SK-N-SH (cell line): Measurements from ENCODE around the gene GSK3B. TPM values are rescaled to one million over a fixed set of nuclear protein-coding genes. Genes with fewer than 3 reads are reported as not detected.

Experiments used
- CTCF ChIA-PET: fragments of 300-600, 350-600 bp; formaldehyde crosslinking; extraction: SDS; loops from one replicate; lab custom pipeline; 2021; lab: Yijun Ruan, JAX
- POLR2A ChIA-PET: fragments of 350-600 bp; sonication (Branson Sonifier 250); formaldehyde crosslinking; extraction: SDS; loops from one replicate; lab custom pipeline; 2020; ENCODE audit warnings: antibody characterized with exemption, inconsistent platforms; lab: Yijun Ruan, JAX
- DNase-seq: peaks from one replicate; pipeline ENCODE4 v3.0.0; 2012
- H2AFZ ChIP-seq: fragments of 200-600 bp; sonication (generic); 2 replicates; pipeline ENCODE4 v1.8.1; 2016; ENCODE audit warnings: antibody characterized with exemption, mild to moderate bottlenecking, low read depth
- H3F3A ChIP-seq: fragments of 200-600 bp; sonication (generic); replicated peaks from 2 replicates; pipeline ENCODE3; 2016; ENCODE audit warnings: antibody characterized with exemption, mild to moderate bottlenecking; ENCODE audit not compliant: insufficient read depth
- H3K27ac ChIP-seq, 2 experiments: fragments of 200-500 bp in 1 of 2; fragments of 200-600 bp in 1 of 2; sonication (Bioruptor generic) in 1 of 2; sonication (generic), shearing (Covaris generic) in 1 of 2; 2 replicates each; pipeline versions ENCODE4 v1.5.1 to v1.6.1; 2014 to 2016; ENCODE audit warnings: low read depth in 2 of 2, inconsistent platforms in 1 of 2, low read length in 1 of 2, mild to moderate bottlenecking in 1 of 2, mixed read lengths in 1 of 2
- H3K27me3 ChIP-seq: fragments of 200-600 bp; sonication (generic), shearing (Covaris generic); 2 replicates; pipeline ENCODE4 v1.6.1; 2016; ENCODE audit warnings: mixed run types; ENCODE audit not compliant: insufficient read depth
- H3K36me3 ChIP-seq, 2 experiments: fragments of 200-500 bp in 1 of 2; fragments of 200-600 bp in 1 of 2; sonication (Bioruptor generic) in 1 of 2; sonication (generic) in 1 of 2; replicated peaks in 1 of 2; 2 replicates each; pipeline versions ENCODE3 to v1.5.1; 2014 to 2016; ENCODE audit warnings: low read length in 1 of 2, mild to moderate bottlenecking in 1 of 2; ENCODE audit not compliant: insufficient read depth in 2 of 2, control insufficient read depth in 1 of 2
- H3K4me1 ChIP-seq, 2 experiments: fragments of 200-500 bp in 1 of 2; fragments of 200-600 bp in 1 of 2; sonication (Bioruptor generic) in 1 of 2; sonication (generic), shearing (Covaris generic) in 1 of 2; 2 replicates each; pipeline versions ENCODE4 v1.5.1 to v1.6.1; 2014 to 2016; ENCODE audit warnings: low read depth in 1 of 2, low read length in 1 of 2, mixed run types in 1 of 2; ENCODE audit not compliant: insufficient read depth in 2 of 2, control insufficient read depth in 1 of 2
- H3K4me2 ChIP-seq: fragments of 200-600 bp; sonication (generic), shearing (Covaris generic); 2 replicates; pipeline ENCODE4 v1.6.1; 2017; ENCODE audit warnings: mixed run types
- H3K4me3 ChIP-seq, 2 experiments: fragments of 200-500 bp in 1 of 2; fragments of 200-600 bp in 1 of 2; sonication (Bioruptor generic) in 1 of 2; sonication (generic), shearing (Covaris generic) in 1 of 2; 2 replicates each; pipeline versions ENCODE4 v1.5.1 to v1.8.1; 2014 to 2016; ENCODE audit warnings: low read depth in 2 of 2, inconsistent platforms in 1 of 2, low read length in 1 of 2, mild to moderate bottlenecking in 1 of 2, mixed read lengths in 1 of 2, moderate library complexity in 1 of 2
- H3K79me2 ChIP-seq: fragments of 200-600 bp; sonication (generic); 2 replicates; pipeline ENCODE4 v1.8.1; 2017; ENCODE audit warnings: mild to moderate bottlenecking; ENCODE audit not compliant: insufficient read depth
- H3K9ac ChIP-seq: fragments of 200-600 bp; sonication (generic); 2 replicates; pipeline ENCODE4 v1.6.1; 2017; ENCODE audit warnings: mixed run types
- H3K9me2 ChIP-seq: fragments of 200-600 bp; sonication (generic); 2 replicates; pipeline ENCODE4 v1.6.1; 2017; ENCODE audit warnings: mixed run types
- H3K9me3 ChIP-seq: fragments of 200-600 bp; sonication (generic); 2 replicates; pipeline ENCODE4 v1.6.1; 2017; ENCODE audit warnings: mixed run types, mild to moderate bottlenecking, moderate library complexity
- H4K20me1 ChIP-seq: fragments of 200-600 bp; sonication (generic); 2 replicates; pipeline ENCODE4 v1.6.1; 2017; ENCODE audit warnings: mild to moderate bottlenecking, mixed run types; ENCODE audit not compliant: insufficient read depth
- ELF1 ChIP-seq: IDR thresholded peaks from 2 replicates; pipeline ENCODE4 v1.4.0; 2012
- EP300 ChIP-seq, 2 experiments: IDR thresholded peaks; 2 replicates each; pipeline versions ENCODE4 v1.4.0 to v1.6.1; 2012; ENCODE audit warnings: borderline replicate concordance in 1 of 2, low read depth in 1 of 2, low read length in 1 of 2
- GABPA ChIP-seq: IDR thresholded peaks from 2 replicates; pipeline ENCODE4 v1.4.0; 2012; ENCODE audit warnings: low read depth, mild to moderate bottlenecking
- GATA2 ChIP-seq: sonication (generic); formaldehyde crosslinking; IDR thresholded peaks from 2 replicates; pipeline ENCODE4 v1.5.0; 2020; ENCODE audit warnings: mild to moderate bottlenecking, missing genetic modification reagents
- JUND ChIP-seq: IDR thresholded peaks from 2 replicates; pipeline ENCODE4 v1.4.0; 2012
- MXI1 ChIP-seq: IDR thresholded peaks from 2 replicates; pipeline ENCODE4 v1.6.1; 2012; ENCODE audit warnings: mild to moderate bottlenecking, low read depth, low read length, improper control_type of control experiment
- NFIC ChIP-seq: IDR thresholded peaks from 2 replicates; pipeline ENCODE4 v1.4.0; 2012; ENCODE audit warnings: borderline replicate concordance
- NRF1 ChIP-seq: IDR thresholded peaks from 2 replicates; pipeline ENCODE4 v1.6.1; 2012; ENCODE audit warnings: low read depth, mild to moderate bottlenecking, low read length
- RAD21 ChIP-seq: IDR thresholded peaks from 2 replicates; pipeline ENCODE4 v1.6.1; 2012; ENCODE audit warnings: mild to moderate bottlenecking, low read length
- RFX5 ChIP-seq: IDR thresholded peaks from 2 replicates; pipeline ENCODE4 v1.6.1; 2012; ENCODE audit warnings: mild to moderate bottlenecking, improper control_type of control experiment, low read length
- SMC3 ChIP-seq: IDR thresholded peaks from 2 replicates; pipeline ENCODE4 v1.6.1; 2012; ENCODE audit warnings: low read depth, low read length, improper control_type of control experiment
- TEAD4 ChIP-seq: IDR thresholded peaks from 2 replicates; pipeline ENCODE4 v1.4.0; 2012; ENCODE audit warnings: mild to moderate bottlenecking, borderline replicate concordance; ENCODE audit not compliant: insufficient read depth
- WGBS: methylation state at CpG from one replicate; pipeline ENCODE4 v1.1.6; 2017; ENCODE audit warnings: low lambda C conversion rate; 5-methylcytosine and 5-hydroxymethylcytosine counted together
- polyA plus RNA-seq, 3 experiments: library from polyadenylated mRNA; depleted of rRNA; stranded (reverse); fragments of >200 nt; gene quantifications; 2 replicates each; pipeline ENCODE4 v1.2.3, GENCODE V29; 2012
- TF ChIP-seq, protein P1 (sequence below): fragments of 200-600 bp; sonication (generic); IDR thresholded peaks from 2 replicates; pipeline ENCODE4 v1.6.1; 2017; ENCODE audit warnings: antibody characterized with exemption, mild to moderate bottlenecking, moderate library complexity
- TF ChIP-seq, protein P2 (sequence below): IDR thresholded peaks from 2 replicates; pipeline ENCODE4 v1.4.0; 2012; ENCODE audit warnings: low read depth
- TF ChIP-seq, protein P3 (sequence below): IDR thresholded peaks from 2 replicates; pipeline ENCODE4; 2012

The GSK3B gene
- polyA plus RNA-seq, 1 of the 3 experiments (the other 2 are of a cell fraction) = 15.9 TPM

- Histone ChIP-seq H3K4me3 (no peak overlapping the region), H3K9me3 (no peaks in the 10 kb centered on the region), H4K20me1 (no peaks in the 10 kb centered on the region; the same call in 1 of the 2 replicates), H2AFZ (no peak overlapping the region), H3F3A (no peaks in the 10 kb centered on the region), H3K9me2 (no peaks in the 10 kb centered on the region), H3K27me3 (no peaks in the 10 kb centered on the region), H3K4me2 (no peak overlapping the region), H3K79me2 (peaks cover 5% of the 10 kb centered on the region; the same call in 1 of the 2 replicates), H3K4me1 (peaks cover 5 to 7% of the 10 kb centered on the region in 2 experiments; a peak in 3 of 4 replicates), H3K36me3 (peaks cover 17 to 34% of the 10 kb centered on the region in 2 experiments), H3K9ac (no peak overlapping the region), H3K27ac (no peak overlapping the region)
- CTCF ChIA-PET = no interaction called here
- TF ChIP-seq JUND = no peak
- no peak for TF ChIP-seq GATA2
- TF ChIP-seq GABPA = no peak
- TF ChIP-seq RFX5 = no peak
- TF ChIP-seq EP300 (IDR thresholded peaks at IDR 0.05; ENCODE audit: borderline replicate concordance in 1 of 2, low read depth in 1 of 2, low read length in 1 of 2) = no peak
- no peak for DNase-seq
- POLR2A ChIA-PET = no interaction called here
Measured at GRCh38 chr3:119835556-119835955, 258.7 kb downstream of the GSK3B start.

- Histone ChIP-seq H3K9me3 (no peaks in the 10 kb centered on the region), H4K20me1 (no peaks in the 10 kb centered on the region; the same call in 1 of the 2 replicates), H2AFZ (no peak overlapping the region), H3K9ac (no peak overlapping the region), H3K27me3 (no peaks in the 10 kb centered on the region), H3K36me3 (peaks cover 16 to 27% of the 10 kb centered on the region in 2 experiments), H3K4me1 (peaks cover 5 to 7% of the 10 kb centered on the region in 2 experiments; a peak in 3 of 4 replicates), H3F3A (no peaks in the 10 kb centered on the region), H3K79me2 (peaks cover 5% of the 10 kb centered on the region; the same call in 1 of the 2 replicates), H3K27ac (no peak overlapping the region), H3K9me2 (no peaks in the 10 kb centered on the region), H3K4me3 (no peak overlapping the region), H3K4me2 (no peak overlapping the region)
- CTCF ChIA-PET = no interaction called here
- POLR2A ChIA-PET = no interaction called here
- 96% methylated on average over 2 of the region's 2 CpGs for WGBS
- DNase-seq = no peak
- TF ChIP-seq, protein P1, sequence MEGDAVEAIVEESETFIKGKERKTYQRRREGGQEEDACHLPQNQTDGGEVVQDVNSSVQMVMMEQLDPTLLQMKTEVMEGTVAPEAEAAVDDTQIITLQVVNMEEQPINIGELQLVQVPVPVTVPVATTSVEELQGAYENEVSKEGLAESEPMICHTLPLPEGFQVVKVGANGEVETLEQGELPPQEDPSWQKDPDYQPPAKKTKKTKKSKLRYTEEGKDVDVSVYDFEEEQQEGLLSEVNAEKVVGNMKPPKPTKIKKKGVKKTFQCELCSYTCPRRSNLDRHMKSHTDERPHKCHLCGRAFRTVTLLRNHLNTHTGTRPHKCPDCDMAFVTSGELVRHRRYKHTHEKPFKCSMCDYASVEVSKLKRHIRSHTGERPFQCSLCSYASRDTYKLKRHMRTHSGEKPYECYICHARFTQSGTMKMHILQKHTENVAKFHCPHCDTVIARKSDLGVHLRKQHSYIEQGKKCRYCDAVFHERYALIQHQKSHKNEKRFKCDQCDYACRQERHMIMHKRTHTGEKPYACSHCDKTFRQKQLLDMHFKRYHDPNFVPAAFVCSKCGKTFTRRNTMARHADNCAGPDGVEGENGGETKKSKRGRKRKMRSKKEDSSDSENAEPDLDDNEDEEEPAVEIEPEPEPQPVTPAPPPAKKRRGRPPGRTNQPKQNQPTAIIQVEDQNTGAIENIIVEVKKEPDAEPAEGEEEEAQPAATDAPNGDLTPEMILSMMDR = no peak
- TF ChIP-seq MXI1 = no peak
- no peak for TF ChIP-seq SMC3
- TF ChIP-seq, protein P2, sequence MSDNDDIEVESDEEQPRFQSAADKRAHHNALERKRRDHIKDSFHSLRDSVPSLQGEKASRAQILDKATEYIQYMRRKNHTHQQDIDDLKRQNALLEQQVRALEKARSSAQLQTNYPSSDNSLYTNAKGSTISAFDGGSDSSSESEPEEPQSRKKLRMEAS = no peak
- TF ChIP-seq, protein P3, sequence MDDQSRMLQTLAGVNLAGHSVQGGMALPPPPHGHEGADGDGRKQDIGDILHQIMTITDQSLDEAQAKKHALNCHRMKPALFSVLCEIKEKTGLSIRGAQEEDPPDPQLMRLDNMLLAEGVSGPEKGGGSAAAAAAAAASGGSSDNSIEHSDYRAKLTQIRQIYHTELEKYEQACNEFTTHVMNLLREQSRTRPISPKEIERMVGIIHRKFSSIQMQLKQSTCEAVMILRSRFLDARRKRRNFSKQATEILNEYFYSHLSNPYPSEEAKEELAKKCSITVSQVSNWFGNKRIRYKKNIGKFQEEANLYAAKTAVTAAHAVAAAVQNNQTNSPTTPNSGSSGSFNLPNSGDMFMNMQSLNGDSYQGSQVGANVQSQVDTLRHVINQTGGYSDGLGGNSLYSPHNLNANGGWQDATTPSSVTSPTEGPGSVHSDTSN = no peak
- TF ChIP-seq RAD21 = no peak
- no peak for TF ChIP-seq ELF1
- TF ChIP-seq NFIC = no peak
- no peak for TF ChIP-seq TEAD4
- no peak for TF ChIP-seq NRF1
- no peak for TF ChIP-seq JUND
Measured at GRCh38 chr3:119834754-119835370, 259.4 kb downstream of the GSK3B start.
